Activated CD8-positive, alpha-beta memory T cell treated with anti-CD3 and anti-CD28 coated beads for 48 hours (primary cell): ENCODE measurements around the gene EML4.

ENCODE experiments used
- DNase-seq, 3 experiments: peaks; one replicate each; pipeline ENCODE4 v3.0.0-alpha.2; 2020; ENCODE audit warnings: low read depth in 2 of 3, low spot score in 2 of 3

The EML4 gene

DNA sequence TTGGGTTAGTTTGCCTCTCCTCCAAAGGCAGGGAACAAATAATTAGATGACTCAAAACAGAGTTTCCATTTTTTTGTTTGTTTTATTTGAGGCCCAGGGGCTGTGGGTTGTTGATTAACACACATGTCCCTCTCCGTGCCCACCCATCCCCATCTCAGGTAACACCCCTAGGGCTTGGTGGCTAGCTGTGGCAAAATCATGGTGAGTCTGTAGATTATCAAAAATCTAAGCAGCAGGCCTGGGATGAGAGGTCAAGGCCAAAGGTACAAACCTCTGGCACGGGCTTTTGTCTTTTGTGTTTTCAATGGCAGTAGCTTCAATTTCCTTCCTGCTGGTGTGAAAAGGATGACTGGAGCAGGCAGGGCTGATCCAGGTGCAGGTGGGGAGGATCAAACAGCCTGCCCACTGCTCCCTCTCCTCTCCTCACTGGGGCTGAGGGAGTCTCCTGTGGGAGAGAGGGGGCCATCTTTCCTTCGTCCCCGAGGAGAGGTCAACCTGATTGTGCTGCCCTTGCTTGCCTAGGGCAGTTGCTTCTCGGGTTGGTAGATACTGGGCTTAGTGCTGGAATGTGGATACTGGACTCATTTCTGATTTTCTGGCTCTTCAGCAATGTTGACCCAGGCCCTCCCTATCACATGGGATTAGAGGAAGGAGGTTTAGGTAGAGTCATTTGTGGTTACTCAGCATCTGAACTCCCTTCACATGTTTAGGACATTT is 31.9 kb upstream of the EML4 start:
- no peak for DNase-seq

DNA sequence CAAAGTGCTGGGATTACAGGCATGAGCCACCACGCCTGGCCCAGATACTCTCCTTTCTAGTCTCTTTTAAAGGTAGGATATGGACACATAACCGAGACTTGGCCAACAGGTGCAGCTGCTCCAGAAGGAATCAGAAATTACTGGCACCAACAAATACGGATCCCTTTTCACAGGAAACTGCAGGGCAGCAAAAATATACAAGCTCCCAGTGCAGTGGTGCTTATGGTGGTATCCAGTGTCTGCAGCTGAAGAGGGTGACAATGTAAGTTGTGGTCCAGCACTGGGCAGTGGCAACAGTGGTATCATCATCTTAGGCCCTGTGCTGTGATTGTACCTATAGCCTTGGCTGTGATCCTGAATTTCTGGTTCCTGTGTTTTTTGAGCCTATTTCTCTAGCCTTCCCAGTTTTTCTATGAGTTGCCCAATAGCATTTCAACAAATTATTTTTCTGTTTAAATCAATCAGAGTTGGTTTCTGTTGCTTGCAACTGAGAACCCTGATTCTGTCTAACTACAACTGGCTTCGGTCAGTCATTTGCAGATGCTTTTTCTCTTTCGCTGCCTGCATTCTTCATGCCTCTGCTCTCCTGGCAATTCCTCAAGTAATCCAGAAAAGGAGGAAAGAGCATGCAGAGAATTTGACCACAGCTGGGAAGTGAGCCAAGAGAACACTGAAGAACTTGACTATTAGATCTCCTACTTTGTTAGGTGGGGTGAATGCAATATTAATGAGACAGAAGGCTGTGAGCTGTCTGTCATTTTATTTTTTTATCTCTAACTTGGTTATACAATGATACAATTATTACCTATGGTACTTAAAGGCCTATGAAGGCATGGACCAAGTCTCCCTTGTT is 30.8 kb upstream of the EML4 start:
- no peak for DNase-seq

DNA sequence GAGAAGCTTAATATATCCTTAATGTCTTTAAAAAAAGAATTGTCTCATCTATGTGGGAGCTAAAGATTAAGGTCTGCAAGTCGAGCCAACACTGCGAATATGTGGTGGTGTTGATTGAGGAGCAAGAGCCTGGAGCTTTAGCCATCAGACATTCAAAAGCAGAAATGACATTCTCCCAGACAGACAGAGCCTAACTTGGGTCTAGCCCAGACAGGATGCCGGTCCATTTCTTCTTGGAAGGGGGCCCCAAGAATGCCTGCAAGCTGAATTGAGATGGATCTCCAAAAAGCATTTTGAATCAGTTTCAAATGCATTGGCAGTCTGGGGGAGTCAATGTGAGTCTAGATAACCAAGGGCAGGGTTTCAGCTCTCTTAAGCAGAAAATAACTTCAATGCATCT is 30.1 kb upstream of the EML4 start:
- DNase-seq: no peak

GRCh38 chr2:42140496-42140895 is 28.7 kb upstream of the EML4 start:
- no peak for DNase-seq

DNA sequence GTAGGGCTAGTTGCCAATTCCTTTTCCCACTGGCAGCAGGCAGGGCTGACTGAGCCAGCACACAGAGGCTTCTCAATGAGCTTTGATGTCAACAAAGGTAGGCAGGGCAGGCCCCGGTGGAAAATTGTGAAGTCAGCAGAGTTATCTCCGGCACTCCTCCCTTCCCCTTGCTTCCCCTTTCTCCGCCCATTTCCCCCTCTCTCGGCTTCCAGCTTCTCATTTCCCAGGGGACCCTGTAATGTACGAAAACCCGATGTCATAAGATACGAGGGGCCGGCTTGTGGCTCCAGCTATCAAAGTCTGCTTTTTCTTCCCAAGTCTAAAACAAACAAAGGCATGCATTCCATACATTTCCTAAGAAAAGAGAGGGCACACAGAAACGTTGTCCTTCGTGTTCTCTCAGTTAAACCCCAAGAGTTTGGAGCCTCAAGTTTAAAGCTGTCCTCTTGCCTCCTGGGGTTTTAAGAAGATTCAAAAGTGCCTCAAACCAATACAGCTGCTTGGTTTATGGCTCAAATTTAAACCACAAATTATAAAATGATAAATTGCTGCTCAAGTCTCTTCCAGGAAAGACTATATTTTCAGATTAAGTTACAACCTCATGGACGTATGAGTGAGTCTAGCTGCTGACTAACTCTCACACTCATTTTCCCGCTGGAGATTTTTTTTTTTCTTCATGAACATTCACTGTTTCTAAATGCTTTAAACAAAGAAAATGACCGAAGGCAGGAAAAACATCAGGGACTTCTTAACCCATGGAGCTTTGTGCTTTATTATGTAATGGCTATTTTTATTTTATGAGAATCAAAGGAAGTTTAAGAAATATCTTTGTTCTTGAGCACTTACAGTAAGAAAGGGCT is 27.2 kb upstream of the EML4 start:
- no peak for DNase-seq

- DNase-seq: no peak
Measured at GRCh38 chr2:42142547-42143184, 26.5 kb upstream of the EML4 start.

DNA sequence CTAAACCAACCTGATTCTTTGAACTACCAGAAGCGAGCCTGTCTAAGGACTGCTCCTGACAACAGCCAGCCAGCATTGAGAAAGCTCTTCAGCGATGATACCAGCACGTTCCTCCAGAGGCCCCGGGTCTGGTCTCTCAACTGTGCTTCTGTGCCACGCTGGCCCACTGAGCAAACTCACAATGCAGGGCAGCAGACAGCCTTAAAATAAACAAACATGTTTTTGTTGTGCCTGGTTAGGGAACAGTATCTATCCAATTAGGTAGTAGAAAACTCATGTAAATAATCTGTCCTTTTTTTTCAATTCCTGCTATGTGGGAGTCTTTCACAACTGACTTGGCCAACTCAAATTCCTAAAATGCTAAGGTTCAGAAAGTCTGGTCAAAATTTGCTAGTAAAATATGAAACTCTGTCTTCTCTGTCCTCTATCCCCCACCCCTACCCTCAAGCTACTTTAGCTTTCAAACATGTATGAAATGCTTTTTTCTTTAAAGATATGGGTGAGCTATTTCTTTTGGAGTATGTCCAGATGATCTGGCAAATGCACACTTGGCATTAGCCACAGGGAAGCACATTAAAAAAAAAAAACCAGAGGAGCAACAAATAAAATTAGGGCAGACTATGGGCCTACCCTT is 21.4 kb upstream of the EML4 start:
- no peak for DNase-seq

GRCh38 chr2:42150159-42150558 is 19.0 kb upstream of the EML4 start:
- no peak for DNase-seq

DNA sequence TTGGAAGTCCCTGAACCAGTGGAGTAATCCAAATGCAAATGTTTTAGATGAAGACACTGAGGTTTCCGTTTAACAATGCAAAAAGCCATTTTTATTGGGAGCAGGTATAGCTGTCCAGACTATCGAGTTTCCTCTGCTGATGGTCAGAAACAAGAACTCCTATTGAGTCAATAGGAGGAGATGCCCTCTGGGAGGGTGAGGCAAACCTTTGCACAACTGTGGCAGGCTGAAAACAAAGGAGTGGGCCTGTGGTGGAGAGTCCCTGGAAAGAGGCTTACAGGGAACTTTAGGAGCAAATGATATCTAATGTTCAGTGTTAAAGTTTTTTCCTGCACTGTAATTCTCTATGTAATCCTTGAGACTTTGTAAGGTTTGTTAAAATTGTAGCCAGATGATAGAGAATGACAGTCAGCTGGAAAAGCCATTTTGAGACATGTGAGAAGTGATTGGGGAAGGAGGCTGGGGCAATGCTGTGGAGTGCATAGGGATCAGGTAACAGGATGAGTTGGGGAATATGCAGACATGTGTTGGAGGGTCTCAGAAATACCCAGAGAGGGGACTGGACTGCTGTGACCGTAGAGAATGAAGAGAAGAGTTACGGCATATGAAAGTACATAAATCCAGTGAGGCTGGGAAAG is 15.1 kb upstream of the EML4 start:
- DNase-seq: no peak

- DNase-seq: no peak
Measured at GRCh38 chr2:42156721-42157120, 12.4 kb upstream of the EML4 start.

- no peak for DNase-seq
Measured at GRCh38 chr2:42161444-42161843, 7.7 kb upstream of the EML4 start.

GRCh38 chr2:42163444-42164045 is 5.6 kb upstream of the EML4 start:
- DNase-seq: no peak

DNA sequence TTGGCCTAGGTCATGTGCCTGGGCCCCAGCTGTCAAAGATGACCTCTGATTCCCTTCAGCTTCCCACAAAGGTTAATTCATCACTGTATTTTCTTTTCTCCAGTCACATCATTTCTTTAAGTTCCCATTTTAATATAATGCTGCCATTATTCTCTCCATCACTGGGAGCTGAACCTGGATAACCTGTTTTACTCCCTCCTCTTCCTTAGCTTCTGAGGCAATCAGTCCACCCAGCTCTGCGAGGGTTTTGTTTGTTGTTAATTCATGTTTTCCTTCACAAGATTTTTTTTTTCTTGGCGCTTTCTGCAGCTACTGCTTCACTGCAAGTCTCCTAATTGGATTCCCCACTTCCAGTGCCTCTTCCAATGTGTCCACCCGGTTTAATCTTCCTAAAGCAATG is 5.1 kb upstream of the EML4 start:
- DNase-seq: no peak

DNA sequence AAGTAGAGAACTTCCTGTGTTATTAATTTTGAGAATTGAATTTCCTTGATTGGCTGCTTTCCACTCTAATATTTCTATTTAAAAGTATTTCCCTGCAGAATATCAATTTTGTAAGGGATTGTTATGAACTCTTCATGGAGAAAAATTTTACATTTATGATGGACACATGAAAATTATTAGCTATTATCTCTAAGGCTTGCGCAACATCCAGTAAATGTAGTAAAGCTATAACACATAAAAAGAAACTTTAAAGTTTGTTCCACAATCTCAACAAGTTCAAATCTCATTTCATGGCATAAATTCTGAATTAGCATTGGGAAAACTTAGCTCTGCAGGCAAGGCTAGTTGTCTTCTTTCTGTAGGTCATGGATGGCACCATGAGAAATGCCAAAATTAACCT is 4.2 kb upstream of the EML4 start:
- DNase-seq: no peak

- no peak for DNase-seq
Measured at GRCh38 chr2:42167458-42167857, 1.7 kb upstream of the EML4 start.

- peak in 1 of 3 experiments; percentile 2 for DNase-seq
Measured at GRCh38 chr2:42168459-42169099, 574 bp upstream of the EML4 start.

- peak in 1 of 3 experiments; percentile 9 for DNase-seq
Measured at GRCh38 chr2:42169874-42170521, 845 bp downstream of the EML4 start.

DNA sequence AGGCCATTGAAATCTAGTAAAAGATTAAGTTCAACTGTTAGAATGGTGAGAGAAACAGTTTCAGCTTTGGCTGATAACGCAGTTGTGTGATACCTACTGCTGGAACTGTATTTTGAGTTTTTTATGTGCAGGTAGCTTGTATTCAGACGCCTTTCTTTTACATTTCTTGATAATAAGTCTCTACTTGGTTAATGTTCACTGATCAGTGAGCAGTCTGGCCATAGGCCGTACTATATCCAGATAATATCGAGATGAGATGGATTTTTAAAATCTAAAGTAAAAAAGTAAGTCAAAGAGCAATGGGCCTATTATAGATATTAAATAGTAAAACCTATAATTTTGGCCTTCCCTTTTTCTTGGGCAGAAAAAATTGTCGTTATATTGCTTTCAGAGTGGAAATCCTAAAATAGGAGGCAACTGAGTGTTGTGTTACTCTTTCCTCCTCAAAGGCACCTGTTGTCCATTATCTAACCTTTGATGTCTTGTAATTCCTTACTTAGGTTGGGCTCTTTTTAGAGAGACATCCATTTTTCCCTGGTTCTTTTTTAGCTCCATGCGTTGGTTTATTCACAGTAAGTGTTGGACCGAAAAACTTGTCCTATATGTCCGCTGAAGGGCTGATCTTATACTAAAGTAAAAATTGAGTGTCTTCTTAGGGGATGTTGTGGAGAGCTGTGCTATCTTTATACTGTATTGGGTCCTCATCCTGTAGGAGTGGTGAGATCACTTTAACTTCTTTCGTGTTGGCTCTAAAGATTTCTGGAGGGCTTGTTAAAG is 1.7 kb downstream of the EML4 start:
- DNase-seq: no peak
